Adipocyte (in vitro differentiated cells): ENCODE results near the gene CT47B1.
"Not testable (repeated sequence)": the region's sequence is repeated elsewhere in the genome, so short reads cannot be mapped to it uniquely, and the experiment has no call there.

Experiments
- DNase-seq: peaks from one replicate; pipeline ENCODE4 v3.0.0-alpha.2; 2015; ENCODE audit warnings: low read depth
- H3K27me3 ChIP-seq: replicated peaks from 2 replicates; pipeline ENCODE4 v1.7.0; 2013; ENCODE audit warnings: mild to moderate bottlenecking, low read length, moderate library complexity; ENCODE audit not compliant: control insufficient read depth, insufficient read depth
- H3K36me3 ChIP-seq: 2 replicates; pipeline ENCODE4 v1.7.0; 2013; ENCODE audit warnings: low read length, mild to moderate bottlenecking, moderate library complexity; ENCODE audit not compliant: control insufficient read depth, insufficient read depth, severe bottlenecking
- H3K4me1 ChIP-seq: 2 replicates; pipeline ENCODE4 v1.7.0; 2013; ENCODE audit warnings: mild to moderate bottlenecking, low read length, moderate library complexity; ENCODE audit not compliant: control insufficient read depth, insufficient read depth
- H3K4me3 ChIP-seq: 2 replicates; pipeline ENCODE4 v1.7.0; 2013; ENCODE audit warnings: mild to moderate bottlenecking, low read length, moderate library complexity
- H3K9ac ChIP-seq: 2 replicates; pipeline ENCODE4 v1.7.0; 2013; ENCODE audit warnings: mild to moderate bottlenecking, low read length, moderate library complexity
- H3K9me3 ChIP-seq: 2 replicates; pipeline ENCODE4 v1.7.0; 2013; ENCODE audit warnings: mild to moderate bottlenecking, low read length, moderate library complexity; ENCODE audit not compliant: control insufficient read depth

The CT47B1 gene

DNA sequence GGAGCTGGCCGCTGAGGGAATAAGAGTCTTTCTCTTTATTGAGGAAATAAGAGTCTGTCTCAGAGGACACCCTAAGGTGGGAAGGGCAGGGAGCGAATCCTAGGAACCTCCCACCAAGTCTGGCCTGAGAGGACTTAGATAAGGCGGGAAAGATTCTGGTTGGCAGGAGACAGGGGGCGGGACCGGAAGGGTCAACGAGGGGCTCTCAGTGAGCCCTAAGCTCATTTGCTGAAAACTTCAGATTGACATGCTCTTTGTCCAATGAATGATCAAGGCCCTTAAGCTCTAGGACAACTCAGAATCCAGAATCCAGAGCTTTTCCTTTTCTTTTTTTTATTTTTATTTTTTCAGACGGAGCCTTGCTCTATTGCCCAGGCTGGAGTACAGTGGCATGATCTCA lies at the start of gene CT47B1:
Gene CT47B1, minus strand, starts transcription at position 101 of the 400 bp plus-strand sequence. CDS start 196 bp downstream, outside the sequence.
- not testable (repeated sequence) for H3K4me3 ChIP-seq, H3K4me1 ChIP-seq, H3K9ac ChIP-seq, H3K36me3 ChIP-seq, H3K9me3 ChIP-seq, H3K27me3 ChIP-seq, DNase-seq

DNA sequence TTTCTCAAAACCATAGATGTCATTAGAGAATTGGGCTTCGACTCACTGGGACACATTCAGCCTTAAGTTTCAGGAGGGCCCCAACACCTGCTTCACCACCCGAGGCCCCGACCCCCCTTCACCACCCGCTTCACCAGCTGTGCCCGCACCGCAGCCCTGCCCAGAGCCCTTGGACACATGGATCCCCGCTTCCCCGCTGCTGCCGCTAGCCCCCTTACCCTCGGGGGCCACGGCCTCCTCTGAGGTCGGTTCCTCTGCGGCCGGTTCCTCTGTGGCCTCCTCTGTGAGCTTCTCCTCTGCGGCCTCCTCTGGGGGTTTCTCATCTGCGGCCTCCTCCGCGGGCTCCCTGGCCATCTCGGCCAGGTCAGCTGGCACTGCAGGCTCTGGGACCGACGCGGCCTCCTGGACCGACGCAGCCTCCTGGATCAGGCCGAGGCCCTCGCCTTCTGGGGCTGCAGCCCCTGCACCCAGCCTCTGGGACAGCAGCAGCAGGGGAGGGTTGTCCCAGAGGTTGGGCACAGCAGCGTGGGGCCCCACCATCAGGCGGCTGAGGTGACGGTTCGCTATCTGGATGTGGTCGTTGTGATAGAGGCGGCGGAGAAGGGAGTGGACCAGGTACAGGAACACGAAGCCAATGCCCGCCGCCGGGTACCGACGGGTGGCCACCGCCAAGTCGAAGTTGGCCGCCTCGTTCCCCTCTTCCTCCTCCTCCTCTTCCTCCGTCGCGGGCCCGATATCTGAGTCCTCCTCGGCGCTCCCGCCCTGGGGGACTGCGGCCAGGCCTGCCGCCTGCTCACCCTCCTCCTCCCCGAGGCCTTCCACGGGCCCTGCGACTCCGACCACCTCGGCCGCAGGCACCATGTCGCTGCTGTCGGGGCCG lies 748 bp downstream of the CT47B1 start:
- Histone ChIP-seq H3K4me3 (no peak overlapping the region), H3K36me3 (no peaks in the 10 kb centered on the region)

DNA sequence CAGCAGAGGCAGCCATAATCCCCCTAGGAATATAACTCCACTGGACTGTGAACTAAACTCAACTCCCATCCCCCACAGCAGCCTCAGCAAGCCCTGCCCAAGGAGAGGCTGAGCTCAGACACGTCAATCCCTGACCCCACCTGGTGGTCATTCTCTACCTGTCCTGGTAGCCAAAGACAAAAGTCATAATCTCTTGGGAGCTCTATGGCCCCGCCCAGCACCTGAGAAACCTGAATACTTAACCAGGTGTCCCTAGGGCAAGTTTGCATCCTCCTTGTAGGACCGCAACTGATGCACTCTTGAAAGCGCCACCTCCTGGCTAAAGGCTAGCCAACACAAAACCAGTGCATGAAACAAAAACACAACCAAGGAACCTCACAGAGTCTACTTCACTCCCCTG lies 18.4 kb downstream of the CT47B1 start:
- Histone ChIP-seq H3K36me3 (no peaks in the 10 kb centered on the region), H3K9ac (no peak overlapping the region), H3K4me3 (no peak overlapping the region), H3K27me3 (peaks cover 3% of the 10 kb centered on the region), H3K4me1 (no peaks in the 10 kb centered on the region), H3K9me3 (no peaks in the 10 kb centered on the region)
- no peak for DNase-seq

More for the DNA sequence above, 748 bp downstream of the CT47B1 start:
- H3K9me3 ChIP-seq = no peaks in the 10 kb centered on the region
- no peak overlapping the region for H3K9ac ChIP-seq
- DNase-seq = no peak
- H3K4me1 ChIP-seq = no peaks in the 10 kb centered on the region
- H3K27me3 ChIP-seq = no peaks in the 10 kb centered on the region

DNA sequence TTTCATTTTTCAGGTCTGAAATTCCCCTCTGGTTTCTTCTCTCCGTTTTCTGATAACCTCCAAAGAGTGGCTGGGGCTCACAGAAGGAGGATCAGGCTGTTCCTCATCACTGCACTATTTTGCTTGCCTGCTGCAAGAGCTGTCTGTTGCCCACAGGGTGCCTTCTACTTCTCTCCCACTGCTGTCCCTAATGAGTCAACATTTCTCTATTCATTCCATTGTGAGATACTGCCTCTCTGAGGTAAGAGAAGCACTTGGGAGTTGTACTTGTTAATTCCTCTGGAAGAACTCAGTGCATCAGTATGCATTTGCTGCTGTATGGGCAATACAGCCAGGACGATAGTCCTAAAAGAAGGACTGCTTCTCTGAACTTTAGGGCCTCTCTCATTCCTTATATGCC lies 34.8 kb downstream of the CT47B1 start:
- H3K4me3 ChIP-seq = no peak overlapping the region
- H3K27me3 ChIP-seq = no peaks in the 10 kb centered on the region
- peaks cover 2% of the 10 kb centered on the region for H3K9me3 ChIP-seq
- H3K4me1 ChIP-seq = no peaks in the 10 kb centered on the region
- H3K9ac ChIP-seq = no peak overlapping the region
- peak; percentile 54 for DNase-seq
- no peaks in the 10 kb centered on the region for H3K36me3 ChIP-seq

DNA sequence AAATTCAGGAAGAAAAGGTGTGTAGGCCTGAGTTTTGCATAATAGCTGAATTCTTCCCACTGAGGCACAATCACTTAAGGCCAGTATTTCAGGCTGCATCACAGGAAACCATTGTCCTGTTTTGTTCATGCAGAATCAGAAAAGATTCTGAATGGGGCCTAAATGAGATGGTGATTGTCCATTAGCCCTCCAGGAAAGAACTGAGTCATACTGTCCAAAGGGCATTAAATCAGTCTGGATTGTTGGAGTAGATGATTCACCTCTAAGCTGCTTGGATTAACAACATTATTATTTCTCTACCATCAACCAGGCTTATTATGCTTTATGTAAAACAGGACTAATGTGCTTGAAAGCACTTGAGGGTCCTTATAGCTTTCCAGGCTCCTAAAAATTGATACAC lies 36.2 kb downstream of the CT47B1 start:
- peak; percentile 4 for DNase-seq
- no peaks in the 10 kb centered on the region for H3K36me3 ChIP-seq
- no peaks in the 10 kb centered on the region for H3K27me3 ChIP-seq
- no peak overlapping the region for H3K4me3 ChIP-seq
- no peak overlapping the region for H3K9ac ChIP-seq
- H3K4me1 ChIP-seq = no peaks in the 10 kb centered on the region
- no peaks in the 10 kb centered on the region for H3K9me3 ChIP-seq

DNA sequence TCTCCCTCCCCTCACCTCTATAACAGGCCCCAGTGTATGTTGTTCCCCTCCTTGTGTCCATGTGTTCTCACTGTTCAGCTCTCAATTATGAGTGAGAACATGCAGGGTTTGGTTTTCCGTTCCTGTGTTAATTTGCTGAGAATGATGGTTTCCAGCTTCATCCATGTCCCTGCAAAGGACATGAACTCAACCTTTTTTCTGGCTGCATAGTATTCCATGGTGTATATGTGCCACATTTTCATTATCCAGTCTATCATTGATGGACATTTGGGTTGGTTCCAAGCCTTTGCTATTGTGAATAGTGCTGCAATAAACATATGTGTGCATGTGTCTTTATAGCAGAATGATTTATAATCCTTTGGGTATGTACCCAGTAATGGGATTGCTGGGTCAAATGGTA lies 48.5 kb downstream of the CT47B1 start:
- not testable (repeated sequence) for H3K9ac ChIP-seq, DNase-seq, H3K27me3 ChIP-seq, H3K4me1 ChIP-seq, H3K4me3 ChIP-seq, H3K36me3 ChIP-seq, H3K9me3 ChIP-seq

DNA sequence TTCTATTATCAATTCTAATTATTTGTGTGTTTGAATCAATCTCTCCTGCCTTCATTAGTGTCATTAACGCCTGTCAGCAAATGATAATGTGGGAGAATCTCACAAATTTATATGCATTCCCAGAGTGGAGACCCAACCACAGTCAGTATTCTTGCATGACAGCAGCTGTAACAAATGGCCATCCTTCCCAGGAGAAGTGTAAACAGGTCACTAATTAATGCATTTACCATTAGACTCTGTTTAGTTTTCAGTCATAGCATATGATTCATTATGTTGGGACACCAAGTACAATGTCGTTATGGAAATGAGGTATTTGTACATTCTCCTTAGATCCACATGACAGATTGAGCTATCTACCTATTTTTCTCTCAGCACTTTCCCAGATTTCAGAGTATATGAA lies 50.5 kb downstream of the CT47B1 start:
- Histone ChIP-seq H3K36me3 (no peaks in the 10 kb centered on the region), H3K4me1 (no peaks in the 10 kb centered on the region), H3K4me3 (no peak overlapping the region), H3K9ac (no peak overlapping the region), H3K9me3 (no peaks in the 10 kb centered on the region), H3K27me3 (no peaks in the 10 kb centered on the region)
- no peak for DNase-seq

DNA sequence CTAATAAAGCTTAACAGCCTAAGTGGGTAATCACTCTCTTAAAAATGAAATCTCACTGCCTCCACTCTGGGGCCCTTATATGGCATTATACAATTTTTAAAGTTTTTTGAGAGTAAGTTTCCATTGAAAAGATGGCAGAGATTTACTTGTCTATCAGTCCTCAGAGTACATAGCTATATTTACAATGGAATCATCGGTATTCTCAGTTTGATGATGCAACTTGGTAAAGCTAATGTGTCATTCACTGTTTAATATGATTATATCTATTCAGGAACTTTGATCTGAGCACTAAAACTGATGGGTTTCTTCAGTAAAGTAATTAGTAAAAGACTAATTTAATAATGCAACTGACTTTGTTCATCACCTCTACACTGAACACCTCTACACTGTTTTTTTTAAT lies 51.6 kb downstream of the CT47B1 start:
- H3K36me3 ChIP-seq = no peaks in the 10 kb centered on the region
- no peak overlapping the region for H3K9ac ChIP-seq
- no peak overlapping the region for H3K4me3 ChIP-seq
- H3K27me3 ChIP-seq = no peaks in the 10 kb centered on the region
- no peaks in the 10 kb centered on the region for H3K9me3 ChIP-seq
- no peaks in the 10 kb centered on the region for H3K4me1 ChIP-seq
- no peak for DNase-seq

DNA sequence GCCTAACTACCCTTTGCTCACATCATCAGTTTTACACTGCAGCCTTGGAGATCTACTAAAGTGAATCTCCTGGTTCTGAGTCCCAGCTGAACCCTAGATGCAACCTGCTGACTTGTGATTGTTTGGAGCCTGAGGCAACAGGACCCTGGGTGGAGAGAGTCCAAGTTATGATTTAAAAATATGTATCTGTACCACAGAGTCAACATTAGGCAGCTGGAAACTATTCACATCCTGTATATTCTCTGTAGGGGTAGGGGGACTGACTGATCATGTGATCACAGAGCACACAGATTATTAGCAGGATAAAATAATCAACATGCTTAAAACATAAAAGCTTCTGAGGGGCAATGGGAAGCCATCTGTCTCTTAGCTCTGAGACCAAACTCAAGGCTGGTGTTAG lies 52.1 kb downstream of the CT47B1 start:
- Histone ChIP-seq H3K9me3 (no peaks in the 10 kb centered on the region), H3K27me3 (no peaks in the 10 kb centered on the region), H3K4me3 (no peak overlapping the region), H3K4me1 (no peaks in the 10 kb centered on the region), H3K36me3 (no peaks in the 10 kb centered on the region), H3K9ac (no peak overlapping the region)
- no peak for DNase-seq
